Measurements from ENCODE around the gene ARHGAP6. TPM values are rescaled to one million over a fixed set of nuclear protein-coding genes. Genes with fewer than 3 reads are reported as not detected.
"Not testable (repeated sequence)": the region's sequence is repeated elsewhere in the genome, so short reads cannot be mapped to it uniquely, and the experiment has no call there.

Gene ARHGAP6
- total RNA-seq, 2 donors from 2014 or later = 0.07 to 0.14 TPM

- Mint-ChIP-seq H3K27ac (no peak overlapping the region), H3K27me3 (peaks cover 0 to 13% of the 10 kb centered on the region in 2 donors), H3K9me3 (no peaks in the 10 kb centered on the region), H3K4me1 (ENCODE audit: low read depth in 2 of 2) (peaks cover 4 to 6% of the 10 kb centered on the region in 2 donors), H3K4me3 (no peak overlapping the region), H3K36me3 (no peaks in the 10 kb centered on the region)
- no peak for DNase-seq (ENCODE audit: low spot score)
- ATAC-seq = no peak
Observed at GRCh38 chrX:11148401-11148800, 517.3 kb downstream of the ARHGAP6 start.

DNA sequence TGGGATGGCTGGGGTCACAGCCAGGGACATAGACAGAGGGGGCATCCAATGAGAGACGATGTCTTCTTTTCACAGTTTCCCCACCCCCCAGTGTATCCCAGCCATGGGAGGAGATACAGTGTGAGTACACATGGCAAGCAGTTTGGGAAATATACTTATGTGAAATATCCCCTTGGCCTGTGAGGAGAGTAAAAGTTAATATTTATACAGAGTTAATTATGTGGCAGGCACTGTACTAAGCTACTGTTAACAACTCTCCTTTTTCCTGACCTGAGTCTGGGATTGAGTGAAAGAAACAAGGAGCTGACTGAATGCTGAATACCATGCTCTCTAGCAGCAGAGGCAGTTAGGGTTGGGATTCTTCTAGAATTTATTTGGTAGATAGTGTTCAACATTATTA lies 519.3 kb downstream of the ARHGAP6 start:
- Mint-ChIP-seq H3K36me3 (no peaks in the 10 kb centered on the region), H3K27ac (no peak overlapping the region), H3K4me3 (no peak overlapping the region), H3K9me3 (no peaks in the 10 kb centered on the region), H3K27me3 (peaks cover 0 to 11% of the 10 kb centered on the region in 2 donors), H3K4me1 (ENCODE audit: low read depth in 2 of 2) (peaks cover 4 to 6% of the 10 kb centered on the region in 2 donors)
- DNase-seq (ENCODE audit: low spot score) (no peak), ATAC-seq (peak in 1 of 2 donors; percentile 32)

DNA sequence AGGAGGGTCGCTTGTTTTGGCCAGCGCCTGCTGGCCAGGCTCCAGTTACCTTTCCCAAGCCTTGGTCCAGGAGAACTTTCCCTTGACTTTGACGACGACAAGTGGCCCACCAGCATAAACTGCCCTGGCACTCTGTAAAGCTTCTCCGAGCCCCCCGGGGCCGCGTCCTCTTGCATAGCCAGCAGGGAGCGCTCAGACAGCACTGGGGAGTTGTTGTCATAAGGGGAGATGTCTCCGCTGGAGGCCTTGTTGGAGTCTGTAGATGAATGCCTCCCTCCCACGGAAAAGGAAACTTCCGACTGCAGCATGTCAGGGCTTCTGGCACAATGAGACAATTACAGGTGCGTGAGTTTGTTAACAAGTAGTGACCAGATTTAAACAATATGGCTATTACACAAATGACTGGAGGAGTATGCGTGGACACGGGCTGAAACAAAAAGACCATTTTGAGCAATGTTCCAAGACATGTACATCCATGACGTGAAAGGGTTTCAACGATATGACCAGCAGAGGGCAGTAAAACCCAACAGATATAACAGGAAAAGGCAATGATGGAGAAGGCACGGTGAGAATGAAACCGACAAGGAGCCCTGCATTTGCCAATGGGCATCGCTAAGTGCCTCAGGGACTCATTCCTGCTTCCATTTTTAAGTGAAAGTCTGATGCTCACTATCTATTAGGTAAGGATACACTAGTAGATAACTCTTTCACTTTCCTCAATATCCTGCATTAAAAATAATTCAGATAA lies 521.6 kb downstream of the ARHGAP6 start:
- Mint-ChIP-seq H3K27ac (no peak overlapping the region), H3K36me3 (no peaks in the 10 kb centered on the region), H3K9me3 (no peaks in the 10 kb centered on the region), H3K4me1 (ENCODE audit: low read depth in 2 of 2) (peaks cover 4 to 6% of the 10 kb centered on the region in 2 donors), H3K4me3 (no peak overlapping the region), H3K27me3 (peaks cover 0 to 17% of the 10 kb centered on the region in 2 donors)
- no peak for DNase-seq (ENCODE audit: low spot score)
- ATAC-seq = peak; percentile 57 to 80

GRCh38 chrX:11138498-11139390 lies 527.0 kb downstream of the ARHGAP6 start:
- H3K4me1 Mint-ChIP-seq (ENCODE audit: low read depth in 2 of 2) = peaks cover 0 to 3% of the 10 kb centered on the region in 2 donors
- no peak for ATAC-seq
- no peak overlapping the region for H3K27ac Mint-ChIP-seq
- H3K9me3 Mint-ChIP-seq = no peaks in the 10 kb centered on the region
- H3K36me3 Mint-ChIP-seq = no peaks in the 10 kb centered on the region
- no peak overlapping the region for H3K4me3 Mint-ChIP-seq
- H3K27me3 Mint-ChIP-seq = peaks cover 0 to 12% of the 10 kb centered on the region in 2 donors
- DNase-seq (ENCODE audit: low spot score) = no peak

DNA sequence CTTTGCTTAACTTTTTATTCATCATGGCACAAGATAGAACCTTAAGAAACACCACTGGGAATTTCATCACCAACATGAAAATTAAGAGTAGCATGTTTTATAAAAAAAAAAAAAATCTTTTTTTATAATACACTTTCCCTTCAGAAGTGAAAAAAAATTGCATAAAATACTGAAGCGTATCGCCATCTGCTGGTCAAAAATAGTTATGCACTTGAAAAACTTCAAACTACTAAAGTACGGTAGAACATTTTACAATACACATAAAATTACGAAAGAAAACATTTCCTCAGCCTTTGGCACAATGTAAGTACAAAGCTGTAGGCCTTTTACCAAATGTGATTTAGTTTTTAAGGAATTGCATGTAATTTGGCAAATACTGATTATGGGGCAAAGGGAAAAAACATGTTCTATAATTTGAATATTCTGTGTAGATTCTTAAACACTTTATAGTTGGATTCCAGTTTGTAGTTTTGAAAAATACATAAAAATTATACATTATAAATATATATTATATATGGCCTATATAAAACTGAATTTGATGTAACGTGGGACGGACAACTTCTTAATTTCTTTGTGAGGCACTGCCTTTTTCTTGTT lies 528.1 kb downstream of the ARHGAP6 start:
- no peak for ATAC-seq
- DNase-seq (ENCODE audit: low spot score) = no peak
- H3K9me3 Mint-ChIP-seq = no peaks in the 10 kb centered on the region

DNA sequence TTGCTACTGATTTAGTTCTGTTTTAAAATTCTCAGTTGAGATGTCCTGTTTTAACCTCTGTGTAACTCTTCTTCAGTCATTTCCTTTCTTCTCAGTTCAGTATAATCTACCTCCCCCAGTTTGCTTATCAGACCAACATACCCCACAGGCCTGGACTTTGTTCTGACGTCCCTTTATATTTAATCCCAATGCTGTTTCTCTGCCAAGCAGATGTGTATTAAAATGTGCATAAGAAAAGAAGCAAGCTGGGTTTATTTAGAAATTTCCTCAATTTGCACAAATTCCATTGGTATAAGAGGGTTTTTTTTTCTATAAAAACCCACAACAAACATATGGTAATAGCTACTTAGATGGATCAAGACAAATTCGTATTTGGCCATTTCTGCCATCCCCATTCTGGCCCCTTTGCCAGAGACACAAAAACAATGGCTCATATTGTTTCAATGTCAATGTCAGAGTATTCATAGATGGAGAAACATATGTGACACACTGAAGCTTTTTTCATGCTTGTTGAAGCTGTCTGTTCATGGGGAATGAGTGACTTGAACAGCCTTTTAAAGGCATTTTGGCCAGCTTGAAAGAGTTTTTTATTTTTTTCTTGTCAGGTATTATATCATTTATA lies 530.0 kb downstream of the ARHGAP6 start:
- ATAC-seq (no peak), DNase-seq (ENCODE audit: low spot score) (no peak)
- Mint-ChIP-seq H3K36me3 (no peaks in the 10 kb centered on the region), H3K4me3 (no peak overlapping the region), H3K4me1 (ENCODE audit: low read depth in 2 of 2) (no peaks in the 10 kb centered on the region), H3K27ac (no peak overlapping the region), H3K9me3 (no peaks in the 10 kb centered on the region), H3K27me3 (peaks cover 0 to 5% of the 10 kb centered on the region in 2 donors)

More for the DNA sequence above, 528.1 kb downstream of the ARHGAP6 start:
- no peak overlapping the region for H3K4me3 Mint-ChIP-seq
- no peak overlapping the region for H3K27ac Mint-ChIP-seq
- no peaks in the 10 kb centered on the region for H3K36me3 Mint-ChIP-seq
- H3K27me3 Mint-ChIP-seq = peaks cover 0 to 8% of the 10 kb centered on the region in 2 donors
- no peaks in the 10 kb centered on the region for H3K4me1 Mint-ChIP-seq (ENCODE audit: low read depth in 2 of 2)

DNA sequence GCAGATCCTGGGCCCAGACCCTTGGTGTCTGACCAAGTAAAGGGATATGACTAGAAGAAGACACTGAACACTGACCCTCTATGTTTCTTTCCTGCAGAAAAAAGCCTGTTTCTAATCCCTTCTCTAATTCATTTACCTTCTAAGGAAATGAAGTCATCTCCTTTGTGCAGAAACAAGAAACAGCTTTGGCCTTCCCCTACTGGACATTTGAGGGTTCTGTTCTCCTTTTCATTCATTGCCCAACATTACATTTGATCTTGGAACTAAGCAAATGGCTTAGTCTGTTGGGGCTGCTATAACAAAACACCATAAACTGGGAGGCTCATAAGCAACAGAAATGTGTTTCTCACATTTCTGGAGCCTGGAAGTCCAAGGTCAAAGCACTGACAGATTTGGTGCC lies 534.6 kb downstream of the ARHGAP6 start:
- ATAC-seq = no peak
- H3K4me3 Mint-ChIP-seq = no peak overlapping the region
- DNase-seq (ENCODE audit: low spot score) = no peak
- no peaks in the 10 kb centered on the region for H3K4me1 Mint-ChIP-seq (ENCODE audit: low read depth in 2 of 2)
- no peaks in the 10 kb centered on the region for H3K36me3 Mint-ChIP-seq
- H3K27me3 Mint-ChIP-seq = no peaks in the 10 kb centered on the region
- no peak overlapping the region for H3K27ac Mint-ChIP-seq
- H3K9me3 Mint-ChIP-seq = no peaks in the 10 kb centered on the region

- H3K4me3 Mint-ChIP-seq = no peak overlapping the region
- DNase-seq (ENCODE audit: low spot score) = no peak
- H3K27me3 Mint-ChIP-seq = no peaks in the 10 kb centered on the region
- ATAC-seq = no peak
- no peaks in the 10 kb centered on the region for H3K4me1 Mint-ChIP-seq (ENCODE audit: low read depth in 2 of 2)
- H3K9me3 Mint-ChIP-seq = no peaks in the 10 kb centered on the region
- H3K36me3 Mint-ChIP-seq = no peaks in the 10 kb centered on the region
- H3K27ac Mint-ChIP-seq = no peak overlapping the region
Observed at GRCh38 chrX:11130136-11130535, 535.6 kb downstream of the ARHGAP6 start.

- no peak overlapping the region for H3K27ac Mint-ChIP-seq
- no peak overlapping the region for H3K4me3 Mint-ChIP-seq
- no peaks in the 10 kb centered on the region for H3K9me3 Mint-ChIP-seq
- no peak for DNase-seq (ENCODE audit: low spot score)
- ATAC-seq = no peak
- no peaks in the 10 kb centered on the region for H3K36me3 Mint-ChIP-seq
- no peaks in the 10 kb centered on the region for H3K27me3 Mint-ChIP-seq
- no peaks in the 10 kb centered on the region for H3K4me1 Mint-ChIP-seq (ENCODE audit: low read depth in 2 of 2)
Observed at GRCh38 chrX:11129534-11130105, 536.1 kb downstream of the ARHGAP6 start.

DNA sequence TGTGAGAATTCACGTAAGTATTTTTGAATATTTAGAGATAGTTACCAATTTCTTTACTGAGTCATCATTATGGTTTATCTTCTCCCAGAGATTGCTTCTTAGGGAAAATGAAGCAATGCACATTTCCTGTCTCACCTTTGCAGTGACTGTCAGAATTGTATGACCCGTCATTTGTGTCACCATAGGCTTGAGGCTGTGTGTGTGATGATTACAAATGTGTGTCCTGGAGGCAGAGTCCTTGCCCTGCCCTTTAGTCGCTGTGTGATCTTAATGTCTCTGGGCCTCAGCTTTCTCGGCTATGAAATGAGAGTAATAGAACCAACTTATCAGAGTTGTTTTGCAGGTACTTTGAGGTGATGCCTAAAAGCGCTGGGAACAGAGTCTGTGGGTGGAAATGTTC lies 540.7 kb downstream of the ARHGAP6 start:
- Mint-ChIP-seq H3K27me3 (no peaks in the 10 kb centered on the region), H3K4me3 (no peak overlapping the region), H3K27ac (no peak overlapping the region), H3K9me3 (no peaks in the 10 kb centered on the region), H3K4me1 (ENCODE audit: low read depth in 2 of 2) (peaks cover 4% of the 10 kb centered on the region in 2 donors), H3K36me3 (peaks cover 13% of the 10 kb centered on the region)
- ATAC-seq (no peak), DNase-seq (ENCODE audit: low spot score) (no peak)

- Mint-ChIP-seq H3K36me3 (peaks cover 13% of the 10 kb centered on the region), H3K27me3 (no peaks in the 10 kb centered on the region), H3K4me3 (no peak overlapping the region), H3K27ac (no peak overlapping the region), H3K4me1 (ENCODE audit: low read depth in 2 of 2) (peaks cover 4% of the 10 kb centered on the region in 2 donors), H3K9me3 (no peaks in the 10 kb centered on the region)
- ATAC-seq (no peak), DNase-seq (ENCODE audit: low spot score) (no peak)
Observed at GRCh38 chrX:11124112-11124511, 541.6 kb downstream of the ARHGAP6 start.

- not testable (repeated sequence) for DNase-seq (ENCODE audit: low spot score); H3K4me1 Mint-ChIP-seq (ENCODE audit: low read depth in 2 of 2); H3K4me3 Mint-ChIP-seq; H3K27me3 Mint-ChIP-seq; ATAC-seq; H3K9me3 Mint-ChIP-seq; H3K27ac Mint-ChIP-seq
- H3K36me3 Mint-ChIP-seq = peaks cover 13% of the 10 kb centered on the region
Observed at GRCh38 chrX:11123087-11123486, 542.6 kb downstream of the ARHGAP6 start.

GRCh38 chrX:11119313-11119943 lies 546.3 kb downstream of the ARHGAP6 start:
- ATAC-seq = no peak
- H3K36me3 Mint-ChIP-seq = peaks cover 18% of the 10 kb centered on the region
- no peaks in the 10 kb centered on the region for H3K27me3 Mint-ChIP-seq
- H3K27ac Mint-ChIP-seq = no peak overlapping the region
- H3K9me3 Mint-ChIP-seq = no peaks in the 10 kb centered on the region
- H3K4me1 Mint-ChIP-seq (ENCODE audit: low read depth in 2 of 2) = peaks cover 4% of the 10 kb centered on the region in 2 donors
- no peak for DNase-seq (ENCODE audit: low spot score)
- H3K4me3 Mint-ChIP-seq = no peak overlapping the region
